Right ventricle myocardium superior (tissue), 1 donor: ENCODE results near the gene RUNX3. TPM values are rescaled to one million over a fixed set of nuclear protein-coding genes. Genes with fewer than 3 reads are reported as not detected.
"Not testable (repeated sequence)": the region's sequence is repeated elsewhere in the genome, so short reads cannot be mapped to it uniquely, and the experiment has no call there.

ENCODE experiments used
- ATAC-seq: fragments of 200-7000 bp; cut with Tn5 transposase; one replicate; pipeline ENCODE4 v1.9.1; 2020; ENCODE audit warnings: mild to moderate bottlenecking; ENCODE audit not compliant: poor library complexity
- DNase-seq: peaks from one replicate; pipeline ENCODE4 v3.0.0-alpha.2; 2020
- intact Hi-C: fragments of 100-400 bp; cut with DNase I; formaldehyde crosslinking; loops from one replicate; pipeline ENCODE4 v1.11.2; 2022
- long read RNA-seq: library from polyadenylated mRNA; unstranded; transcript quantifications from one replicate; pipeline ENCODE4 v2.0.0, GENCODE V29; 2021
- total RNA-seq: library from RNA; stranded (reverse); fragmentation: NEBNext Ultra II Directional; extraction: Animal tissue kit (Norgen Biotek cat#: 25700); gene quantifications from one replicate; pipeline ENCODE4 v1.2.1, GENCODE V29; 2021
- donor health status: DM: no; HTN: yes; CAD: no; lungs with severe emphysema.

The RUNX3 gene
- 1.0 TPM for total RNA-seq
- long read RNA-seq = 0 reads

- ATAC-seq = peak; percentile 61
- DNase-seq = peak; percentile 81
- intact Hi-C loops = no loop called here
Observed at GRCh38 chr1:24930260-24931145, at the start of gene RUNX3. RUNX3 (minus strand) TSS chr1:24930276; CDS start chr1:24929868, 408 bp downstream.

GRCh38 chr1:24979232-24979631, 49.2 kb upstream of the RUNX3 start:
- ATAC-seq, intact Hi-C loops, DNase-seq: not testable (repeated sequence)

- ATAC-seq = no peak
- no peak for DNase-seq
- intact Hi-C loops = no loop called here
Observed at GRCh38 chr1:24978383-24979032, 48.4 kb upstream of the RUNX3 start.

- ATAC-seq (no peak), DNase-seq (no peak)
- intact Hi-C loops = no loop called here
Observed at GRCh38 chr1:24975391-24975790, 45.3 kb upstream of the RUNX3 start.

- no peak for ATAC-seq
- no peak for DNase-seq
- intact Hi-C loops = no loop called here
Observed at GRCh38 chr1:24973315-24973714, 43.2 kb upstream of the RUNX3 start.

GRCh38 chr1:24972915-24973242, 42.8 kb upstream of the RUNX3 start:
- no peak for ATAC-seq
- DNase-seq = no peak
- intact Hi-C loops = no loop called here

GRCh38 chr1:24972221-24972914, 42.3 kb upstream of the RUNX3 start:
- DNase-seq (no peak), ATAC-seq (no peak)
- intact Hi-C loops = no loop called here

GRCh38 chr1:24970926-24971875, 41.1 kb upstream of the RUNX3 start:
- intact Hi-C loops = no loop called here
- ATAC-seq (no peak), DNase-seq (peak; percentile 25)

- no peak for ATAC-seq
- no peak for DNase-seq
- intact Hi-C loops = no loop called here
Observed at GRCh38 chr1:24970399-24970753, 40.3 kb upstream of the RUNX3 start.

- DNase-seq (no peak), ATAC-seq (no peak)
- intact Hi-C loops = no loop called here
Observed at GRCh38 chr1:24969596-24970398, 39.7 kb upstream of the RUNX3 start.

- no peak for DNase-seq
- ATAC-seq = no peak
- intact Hi-C loops = no loop called here
Observed at GRCh38 chr1:24968941-24969585, 39.0 kb upstream of the RUNX3 start.

- intact Hi-C loops = no loop called here
- no peak for ATAC-seq
- DNase-seq = no peak
Observed at GRCh38 chr1:24967962-24968361, 37.9 kb upstream of the RUNX3 start.

- intact Hi-C loops = no loop called here
- no peak for ATAC-seq
Observed at GRCh38 chr1:24967555-24967954, 37.5 kb upstream of the RUNX3 start.

GRCh38 chr1:24966724-24967346, 36.8 kb upstream of the RUNX3 start:
- ATAC-seq (no peak), DNase-seq (no peak)
- intact Hi-C loops = no loop called here

More at GRCh38 chr1:24967555-24967954, 37.5 kb upstream of the RUNX3 start:
- no peak for DNase-seq

GRCh38 chr1:24966121-24966723, 36.1 kb upstream of the RUNX3 start:
- DNase-seq (no peak), ATAC-seq (no peak)
- intact Hi-C loops = no loop called here

GRCh38 chr1:24965571-24965930, 35.5 kb upstream of the RUNX3 start:
- DNase-seq = no peak
- no peak for ATAC-seq
- intact Hi-C loops = no loop called here
